ENCODE results near the gene NRG3.

- no peak for TF ChIP-seq CTCF (IDR thresholded peaks at IDR 0.05)
- TF ChIP-seq POLR2AphosphoS5 (IDR thresholded peaks at IDR 0.05) = no peak
- no peak for TF ChIP-seq POLR2A (IDR thresholded peaks at IDR 0.05; ENCODE audit: low read depth)
- TF ChIP-seq EP300 (IDR thresholded peaks at IDR 0.05) = no peak
Measured at GRCh38 chr10:82468453-82468852, 593.5 kb downstream of the NRG3 start.

Data from esophagus muscularis mucosa (tissue), 4 donors.